ENCODE results near the gene OLFM3.

Gene OLFM3

DNA sequence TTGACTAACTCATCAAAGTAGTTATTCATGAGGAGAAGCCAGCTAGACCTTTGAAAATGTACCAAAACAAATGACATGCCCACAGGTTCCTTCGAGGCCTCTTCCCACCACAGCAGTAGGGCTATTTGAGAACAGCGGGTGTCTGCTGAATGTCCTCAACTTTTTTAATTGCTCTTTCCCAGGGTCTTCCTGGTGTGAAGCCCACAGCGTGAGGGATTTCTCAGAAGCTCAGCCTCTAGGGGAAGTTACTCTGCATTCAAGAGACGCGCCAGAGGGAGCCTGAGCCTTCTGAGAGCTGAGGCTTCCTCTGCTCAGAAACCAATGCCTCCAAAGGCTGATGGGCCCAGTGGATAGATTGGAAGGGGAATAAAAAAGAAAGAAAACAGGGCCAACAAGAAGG lies 153.6 kb downstream of the OLFM3 start:
- no peak for DNase-seq

DNA sequence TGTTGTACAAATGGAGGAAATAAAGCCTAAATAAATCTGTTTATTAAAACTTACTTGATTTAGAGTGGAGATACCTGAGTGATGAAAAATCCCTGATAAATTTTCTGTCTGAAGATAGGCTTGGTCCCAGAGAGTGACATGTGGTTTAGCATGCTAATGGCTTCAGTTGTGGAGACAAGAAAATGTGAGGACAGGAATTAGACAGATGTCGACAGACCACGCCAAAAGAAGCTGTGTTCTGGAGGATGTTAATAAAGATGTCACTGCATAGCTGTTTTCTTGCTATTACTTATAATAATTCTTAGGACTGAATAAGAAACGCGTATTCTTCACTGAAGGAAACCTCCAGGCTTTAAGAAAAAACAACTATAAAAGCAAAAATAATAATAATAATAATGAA lies 154.9 kb downstream of the OLFM3 start:
- no peak for DNase-seq

DNA sequence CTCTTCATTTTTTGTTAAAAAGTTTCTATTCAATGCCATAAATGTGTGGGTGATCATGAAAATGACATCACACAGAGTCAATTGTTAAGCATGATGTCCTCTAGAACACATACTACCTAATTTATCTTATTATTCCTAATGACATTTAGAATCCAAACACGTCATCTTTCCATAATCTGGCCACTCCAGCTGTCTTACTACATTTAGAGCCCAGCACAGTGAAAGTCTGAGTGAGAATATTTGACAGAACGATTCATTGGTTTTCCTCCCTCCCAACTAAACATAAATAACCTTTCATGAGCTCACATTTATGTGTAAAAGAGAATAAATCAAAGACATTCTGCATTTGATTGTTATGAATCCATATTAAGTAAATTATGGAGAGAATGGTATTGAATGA lies 160.7 kb downstream of the OLFM3 start:
- DNase-seq = no peak

DNA sequence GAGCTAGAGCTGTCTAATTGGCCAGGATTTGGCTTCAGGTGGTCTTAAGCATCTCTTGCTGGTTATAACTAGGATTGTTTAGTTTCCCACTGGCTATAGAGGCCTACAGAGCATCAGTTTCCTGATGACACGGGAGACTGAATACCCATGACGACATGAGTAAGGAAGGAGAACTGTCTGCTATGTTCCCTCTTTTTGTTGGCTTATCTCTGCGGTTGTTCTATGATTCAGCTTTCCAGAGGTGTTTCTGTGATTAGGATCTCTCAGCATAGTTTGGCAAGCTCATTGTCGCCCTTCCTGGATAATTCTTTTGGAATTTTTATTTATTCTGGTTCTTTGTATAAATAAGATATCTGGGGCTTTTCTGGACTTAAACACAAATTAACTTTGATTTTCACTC lies 163.4 kb downstream of the OLFM3 start:
- no peak for DNase-seq

DNA sequence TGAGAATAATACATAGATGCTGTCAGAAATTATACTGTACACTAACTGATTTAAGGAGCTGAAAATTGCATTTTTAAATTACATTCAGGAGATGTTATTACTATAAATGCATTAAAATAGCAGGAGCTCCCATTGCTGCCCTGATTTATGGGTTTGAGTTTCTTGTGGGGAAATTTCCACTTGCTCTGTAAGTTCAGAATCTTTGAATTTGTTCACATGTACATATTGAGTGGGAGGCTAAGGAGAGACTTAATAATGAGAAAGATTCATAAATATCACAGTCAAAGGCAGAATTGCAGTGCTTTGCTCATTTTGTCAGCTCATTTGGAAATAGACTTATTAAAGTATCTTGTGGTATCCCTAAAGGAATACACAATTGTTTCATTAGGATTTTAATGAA lies 170.3 kb downstream of the OLFM3 start:
- DNase-seq = no peak

DNA sequence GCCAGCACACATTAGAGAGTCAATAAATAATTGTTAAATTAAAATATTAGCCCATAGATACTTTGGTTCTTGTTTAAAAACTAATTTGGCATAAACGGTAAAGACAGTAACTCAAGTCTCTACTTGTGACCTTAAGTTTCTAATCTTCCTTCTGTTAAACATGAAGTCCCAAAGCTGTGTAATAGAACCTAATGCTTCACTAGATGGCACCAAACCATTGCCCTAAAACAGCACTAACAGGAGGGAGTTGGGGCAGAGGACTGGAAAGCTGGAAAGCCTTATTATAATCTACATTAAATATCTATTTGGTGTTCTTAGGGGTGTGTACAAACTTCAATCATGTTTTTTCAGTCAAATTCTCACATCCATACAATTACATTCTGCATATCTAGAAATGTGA lies 176.7 kb downstream of the OLFM3 start:
- no peak for DNase-seq

DNA sequence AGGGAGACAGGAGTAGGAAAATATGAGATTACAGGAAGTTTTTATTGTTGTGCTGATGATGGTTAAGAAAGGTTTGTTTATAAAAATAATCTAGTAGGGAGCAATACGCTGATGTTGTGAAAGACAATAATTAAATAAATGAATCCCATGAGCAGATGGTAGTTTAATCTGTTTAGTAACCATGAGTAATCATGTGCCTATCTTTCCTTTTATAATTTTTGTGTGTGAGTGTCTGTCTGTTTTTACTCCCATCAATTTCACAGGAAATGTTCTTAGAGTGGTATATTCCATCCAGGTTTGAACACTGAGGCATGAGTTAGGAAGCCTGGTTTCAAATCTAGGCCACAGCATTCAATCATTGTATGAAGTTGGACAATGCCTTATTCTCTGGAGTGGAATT lies 180.5 kb downstream of the OLFM3 start:
- no peak for DNase-seq

- no peak for DNase-seq
Observed at GRCh38 chr1:101798417-101798816, 198.3 kb downstream of the OLFM3 start.

DNA sequence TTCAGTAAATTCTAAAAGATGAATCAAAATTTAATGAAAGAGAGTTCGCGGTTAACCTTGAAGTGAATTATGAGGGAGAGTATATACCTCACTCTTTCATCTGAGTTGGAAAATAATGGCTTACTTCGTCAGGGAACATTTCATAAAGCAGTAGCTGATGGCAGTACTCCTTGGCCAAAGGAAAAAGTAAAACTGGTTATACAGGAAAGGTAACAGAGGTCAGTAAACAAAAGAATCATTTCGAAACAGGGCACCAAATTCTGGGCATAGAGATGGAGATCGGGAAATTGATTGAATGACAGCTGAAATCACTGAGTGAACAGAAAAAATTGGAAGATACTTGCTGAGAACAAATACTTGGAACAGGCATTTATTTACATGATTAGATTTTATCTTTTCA lies 199.0 kb downstream of the OLFM3 start:
- DNase-seq = no peak

- no peak for DNase-seq
Observed at GRCh38 chr1:101781201-101781831, 215.4 kb downstream of the OLFM3 start.

DNA sequence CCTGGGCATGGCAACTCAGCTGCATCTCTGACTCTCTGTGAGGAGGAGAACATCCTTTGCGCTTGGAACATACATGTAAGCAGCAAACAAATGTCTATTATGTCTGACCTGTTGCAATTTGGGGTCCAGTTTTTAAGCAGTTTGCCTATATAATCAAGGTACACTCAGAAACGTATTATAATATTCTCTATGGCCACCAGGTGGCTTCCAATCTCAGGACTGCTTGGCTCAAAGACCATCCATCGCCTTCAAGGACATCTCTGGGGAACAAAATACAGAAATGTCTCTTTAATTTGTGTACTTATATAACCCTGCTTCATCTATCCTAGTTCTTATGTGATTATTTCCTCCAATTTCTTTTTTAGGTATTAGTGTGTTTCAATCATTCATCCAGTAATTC lies 227.2 kb downstream of the OLFM3 start:
- DNase-seq = no peak

- no peak for DNase-seq
Observed at GRCh38 chr1:101757985-101758384, 238.7 kb downstream of the OLFM3 start.

DNA sequence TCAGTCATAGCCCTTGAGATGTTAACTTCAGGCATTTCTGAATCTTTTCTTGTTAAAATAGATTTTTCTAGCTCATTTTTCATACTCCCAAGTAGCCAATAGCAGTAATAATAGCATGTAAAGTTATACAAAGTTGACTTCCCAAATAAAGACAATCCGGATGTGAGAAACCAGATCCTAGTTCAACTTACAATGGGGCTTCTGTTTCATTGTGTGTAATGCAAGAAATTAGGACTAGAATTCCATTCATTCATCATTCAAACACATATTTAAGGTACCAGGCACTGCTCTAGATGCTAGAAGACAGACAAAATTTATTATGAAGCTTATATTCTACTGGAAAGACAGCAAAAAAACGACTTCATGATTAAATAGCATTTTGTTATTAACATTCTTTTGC lies 240.3 kb downstream of the OLFM3 start:
- no peak for DNase-seq
